Nasal cavity respiratory epithelium epithelial cell of viscerocranial mucosa (primary cell): ENCODE results near the gene VAMP7. TPM values are rescaled to one million over a fixed set of nuclear protein-coding genes. Genes with fewer than 3 reads are reported as not detected.

ENCODE experiments used
- total RNA-seq: library from RNA; depleted of rRNA; stranded (reverse); fragments of >200 nt; gene quantifications from 2 replicates; pipeline ENCODE4 v1.2.3, GENCODE V29; 2014

VAMP7 gene
- total RNA-seq, result 29.2 and 32.1 TPM in 2 replicates

DNA sequence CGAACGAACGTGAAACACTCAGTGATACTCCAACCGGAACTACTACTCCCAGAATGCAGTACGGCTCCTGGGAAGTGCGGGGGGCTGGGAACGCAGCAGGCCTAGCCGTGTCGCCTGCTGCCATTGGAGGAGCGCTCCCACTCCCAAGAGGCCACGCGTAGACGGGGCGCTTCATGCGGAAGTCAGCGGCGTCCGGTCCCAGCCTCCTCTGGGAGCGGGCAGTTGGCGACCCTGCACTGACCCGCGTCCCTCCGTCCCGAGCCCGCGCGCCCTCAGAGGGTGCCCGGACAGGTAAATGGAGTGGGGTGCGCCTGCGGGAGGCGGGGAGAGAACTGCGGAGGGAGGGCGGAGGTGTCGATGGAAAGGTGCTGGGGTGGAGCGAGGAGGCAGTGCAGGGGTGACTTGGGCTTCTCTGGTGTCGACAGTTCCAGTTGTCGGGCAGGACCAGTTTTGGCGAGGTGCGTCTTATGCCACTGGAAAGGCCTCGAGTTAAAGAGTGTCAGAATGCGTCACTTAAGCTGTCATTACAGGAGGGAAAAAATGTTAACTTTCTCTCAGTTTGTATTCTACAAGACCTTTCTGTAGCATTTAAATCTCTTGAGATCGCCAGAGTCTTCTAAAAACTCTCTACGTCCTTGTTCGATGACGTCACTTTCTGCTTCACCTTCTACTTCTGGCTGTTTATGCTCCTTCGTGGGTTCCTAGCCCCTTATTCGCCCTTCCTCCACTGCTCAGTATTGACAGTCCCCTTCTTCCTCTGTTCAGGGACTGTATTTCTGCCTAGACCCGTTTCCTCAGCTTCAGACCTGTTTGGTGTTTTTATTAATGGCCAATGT lies at the start of gene VAMP7:
Gene VAMP7 (plus strand): TSS at position 188 of the 836 bp plus-strand sequence. CDS start 8,122 bp downstream, outside the sequence.

Other genes with a start within 250 kb of the VAMP7 start
- gene IL9R, start 116.4 kb downstream of the VAMP7 start, total RNA-seq, result 0.14 TPM in 1 of 2 replicates, not detected in the other